ENCODE data around the gene HES1. TPM values are rescaled to one million over a fixed set of nuclear protein-coding genes. Genes with fewer than 3 reads are reported as not detected.

The HES1 gene
- polyA plus RNA-seq, 1 donor from 2014 or later = 0.25 TPM

- Histone ChIP-seq H3K27ac (ENCODE audit: low read length) (no peak overlapping the region), H3K9ac (ENCODE audit: low read length) (no peak overlapping the region), H3K79me2 (replicated peaks; ENCODE audit: insufficient read depth, low read length) (no peaks in the 10 kb centered on the region), H3K27me3 (ENCODE audit: insufficient read depth, low read depth, low read length) (no peaks in the 10 kb centered on the region), H3K4me3 (ENCODE audit: low read length) (no peak overlapping the region), H3K36me3 (ENCODE audit: insufficient read depth, low read length) (no peaks in the 10 kb centered on the region), H3F3A (ENCODE audit: insufficient read depth, low read length, poor library complexity, severe bottlenecking) (no peaks in the 10 kb centered on the region), H3K4me2 (ENCODE audit: low read length) (no peak overlapping the region), H3K9me3 (ENCODE audit: low read length) (no peaks in the 10 kb centered on the region), H2AFZ (ENCODE audit: low read depth, low read length) (no peak overlapping the region), H3K9me2 (ENCODE audit: insufficient read depth, low read length) (no peaks in the 10 kb centered on the region), H4K20me1 (ENCODE audit: insufficient read depth) (no peaks in the 10 kb centered on the region)
- TF ChIP-seq RAD21 (conservative IDR thresholded peaks at IDR 0.05) = no peak
- TF ChIP-seq MXI1 (conservative IDR thresholded peaks at IDR 0.05; ENCODE audit: poor library complexity, severe bottlenecking) = no peak
- TF ChIP-seq REST (IDR thresholded peaks at IDR 0.05; ENCODE audit: borderline replicate concordance) = no peak
- TF ChIP-seq EP300 (conservative IDR thresholded peaks at IDR 0.05; ENCODE audit: poor library complexity, severe bottlenecking) = no peak
- TF ChIP-seq SMC3 (conservative IDR thresholded peaks at IDR 0.05; ENCODE audit: poor library complexity) = no peak
- TF ChIP-seq POLR2AphosphoS5 (IDR thresholded peaks at IDR 0.05) = no peak
- TF ChIP-seq TAF1 (IDR thresholded peaks at IDR 0.05; ENCODE audit: low read depth) = no peak
Measured at GRCh38 chr3:194107107-194107506, 28.8 kb upstream of the HES1 start.

- Histone ChIP-seq H3K27me3 (ENCODE audit: insufficient read depth, low read depth, low read length) (no peaks in the 10 kb centered on the region), H3K9me3 (ENCODE audit: low read length) (no peaks in the 10 kb centered on the region), H3K4me3 (ENCODE audit: low read length) (no peak overlapping the region), H3K9me2 (ENCODE audit: insufficient read depth, low read length) (no peaks in the 10 kb centered on the region), H3K4me2 (ENCODE audit: low read length) (no peak overlapping the region), H3F3A (ENCODE audit: insufficient read depth, low read length, poor library complexity, severe bottlenecking) (no peaks in the 10 kb centered on the region), H3K9ac (ENCODE audit: low read length) (no peak overlapping the region), H2AFZ (ENCODE audit: low read depth, low read length) (no peak overlapping the region), H3K79me2 (replicated peaks; ENCODE audit: insufficient read depth, low read length) (no peaks in the 10 kb centered on the region), H4K20me1 (ENCODE audit: insufficient read depth) (no peaks in the 10 kb centered on the region), H3K36me3 (ENCODE audit: insufficient read depth, low read length) (no peaks in the 10 kb centered on the region), H3K27ac (ENCODE audit: low read length) (no peak overlapping the region)
- TF ChIP-seq EZH2 (IDR thresholded peaks at IDR 0.05; ENCODE audit: borderline replicate concordance, insufficient read depth, low read length, poor library complexity, severe bottlenecking) (no peak), MXI1 (conservative IDR thresholded peaks at IDR 0.05; ENCODE audit: poor library complexity, severe bottlenecking) (no peak), SMC3 (conservative IDR thresholded peaks at IDR 0.05; ENCODE audit: poor library complexity) (no peak), REST (IDR thresholded peaks at IDR 0.05; ENCODE audit: borderline replicate concordance) (no peak), CTCF (IDR thresholded peaks at IDR 0.05; ENCODE audit: poor library complexity, severe bottlenecking) (no peak), EP300 (conservative IDR thresholded peaks at IDR 0.05; ENCODE audit: poor library complexity, severe bottlenecking) (no peak), POLR2AphosphoS5 (IDR thresholded peaks at IDR 0.05) (no peak), TAF1 (IDR thresholded peaks at IDR 0.05; ENCODE audit: low read depth) (no peak), RAD21 (conservative IDR thresholded peaks at IDR 0.05) (no peak)
Measured at GRCh38 chr3:194109192-194109863, 26.6 kb upstream of the HES1 start.

Data from neural cell (in vitro differentiated cells).